ENCODE measurements around the gene FAM199X. TPM values are rescaled to one million over a fixed set of nuclear protein-coding genes. Genes with fewer than 3 reads are reported as not detected.

FAM199X gene
- 6.5 and 9.8 TPM in 2 replicates for total RNA-seq

DNA sequence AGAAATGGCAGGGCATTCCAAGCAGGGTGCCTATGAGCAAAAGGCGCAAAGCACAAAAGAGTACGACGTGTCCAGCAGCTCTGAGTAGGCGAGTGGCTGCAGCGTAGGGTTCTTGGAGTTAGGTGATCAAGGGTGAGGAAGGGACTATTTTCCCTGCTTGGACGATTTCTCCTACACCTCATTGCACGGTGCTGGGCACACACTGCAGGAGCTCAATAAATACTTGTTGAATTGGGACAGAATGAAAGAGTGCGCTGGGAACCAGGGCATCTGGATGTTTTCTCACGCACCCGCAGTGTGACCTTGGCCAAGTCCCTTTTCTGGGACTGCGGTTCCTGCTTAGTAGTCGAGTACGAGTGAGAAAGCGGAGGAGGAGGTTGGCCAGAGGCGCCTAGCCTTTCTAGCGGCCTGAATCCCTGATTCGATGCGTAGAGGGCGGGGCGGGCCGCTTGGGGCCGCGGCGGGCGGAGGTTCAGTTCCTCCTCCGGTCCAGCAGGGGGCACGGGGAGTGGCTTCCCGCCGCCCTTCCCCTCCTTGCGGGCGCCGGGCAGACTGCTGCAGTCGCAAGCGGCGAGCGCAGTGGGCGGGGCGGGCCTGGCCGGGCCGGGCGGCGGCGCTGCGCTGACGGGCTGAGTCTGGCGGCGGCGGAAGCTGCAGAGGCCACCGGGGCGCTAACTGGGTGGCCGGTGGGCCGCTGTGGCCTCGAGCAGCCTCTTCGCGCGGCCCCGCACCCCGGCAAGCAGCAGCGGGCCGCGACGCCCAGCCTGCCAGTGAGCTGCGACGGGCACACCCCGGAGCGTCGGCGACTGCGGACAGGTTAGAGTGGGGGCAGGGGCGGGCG lies at the start of gene FAM199X:
TSS of gene FAM199X (plus strand) at position 560 of the 841 bp plus-strand sequence. CDS start 333 bp downstream, outside the sequence.

DNA sequence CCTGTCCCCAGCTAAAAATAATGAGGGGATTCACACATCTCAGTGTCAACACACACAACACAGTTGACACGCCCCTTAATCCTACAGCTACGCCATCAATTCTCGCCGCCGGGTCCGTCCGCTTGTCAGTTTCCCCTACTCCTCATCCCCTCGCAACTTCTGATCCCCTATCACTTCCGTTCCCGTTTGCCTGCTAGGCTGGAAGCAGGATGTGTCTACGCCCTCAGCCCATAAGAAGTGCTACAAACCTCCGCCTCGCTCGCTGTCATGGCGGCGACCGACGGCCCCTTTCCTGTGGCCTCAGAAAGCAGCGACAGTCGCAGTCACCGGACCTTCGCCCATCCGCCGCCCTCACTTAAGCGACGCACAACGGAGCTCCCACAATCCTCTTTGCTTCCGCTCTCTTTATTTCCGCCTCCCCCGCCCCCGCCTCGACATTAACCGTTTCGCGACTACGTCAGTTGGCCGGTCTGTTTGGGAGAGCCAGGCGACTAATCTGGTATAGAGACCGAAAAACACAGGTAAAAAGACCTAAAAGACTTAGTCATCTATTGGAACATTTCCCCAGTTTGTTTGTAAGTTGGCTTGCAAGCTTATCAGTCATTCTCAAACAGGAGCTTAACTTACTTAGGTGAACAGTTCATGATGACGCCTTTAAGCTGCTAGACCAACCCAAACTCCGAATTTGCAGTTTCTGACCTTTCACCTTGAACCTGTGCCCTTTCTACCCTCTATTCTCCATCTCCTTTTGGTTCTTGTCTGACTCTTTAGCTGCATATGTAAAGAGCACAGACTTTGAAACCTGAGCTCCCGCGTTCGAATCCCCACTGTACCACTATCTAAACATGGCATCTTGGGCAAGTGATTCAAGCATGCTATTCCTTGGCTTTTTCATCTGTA lies 9.4 kb upstream of the FAM199X start, which contains the start of gene SLC25A53:
TSS of gene SLC25A53 (minus strand) at position 380 of the 900 bp plus-strand sequence. CDS start 51,752 bp downstream, outside the sequence.

Other genes starting within 250 kb of the FAM199X start
- 9.1 and 11.8 TPM in 2 replicates for gene TMSB15B, start 203.8 kb upstream of the FAM199X start, total RNA-seq
- not detected in 2 replicates for gene H2BW1, start 152.7 kb upstream of the FAM199X start, total RNA-seq
- gene H2BW2, start 126.5 kb upstream of the FAM199X start, total RNA-seq, result not detected in 2 replicates
- 3.3 and 6.2 TPM in 2 replicates for gene TMSB15C, start 90.2 kb upstream of the FAM199X start, total RNA-seq
- gene ZCCHC18, start 53.9 kb upstream of the FAM199X start, total RNA-seq, result 0.34 and 0.59 TPM in 2 replicates
- 4.7 and 4.9 TPM in 2 replicates for gene SLC25A53, start 9.4 kb upstream of the FAM199X start, total RNA-seq
- gene ESX1, start 88.5 kb downstream of the FAM199X start, total RNA-seq, result not detected in 2 replicates